WTC11 (cell line): Measurements from ENCODE around the gene TRNT1. TPM values are rescaled to one million over a fixed set of nuclear protein-coding genes. Genes with fewer than 3 reads are reported as not detected.

Experiments used
- ATAC-seq: fragments of 200-7000 bp; cut with Tn5 transposase; 2 replicates; pipeline ENCODE4 v1.10.0; 2021; ENCODE audit warnings: mild to moderate bottlenecking, moderate library complexity
- CTCF ChIA-PET: fragments of 300-600 bp; sonication (Branson Sonifier 250); formaldehyde crosslinking; loops from one replicate; lab custom pipeline; 2021; ENCODE audit warnings: antibody characterized with exemption; lab: Charles Lee
- POLR2A ChIA-PET: fragments of 350-600 bp; sonication (Branson Sonifier 250); formaldehyde crosslinking; loops from one replicate; lab custom pipeline; 2021; ENCODE audit warnings: antibody characterized with exemption; lab: Charles Lee
- DNase-seq: peaks from one replicate; pipeline ENCODE4 v3.0.0; 2021; ENCODE audit warnings: low spot score
- H3K27ac Mint-ChIP-seq: 2 replicates; pipeline ENCODE4 v1.8.0; 2021; ENCODE audit warnings: mixed read lengths
- H3K27me3 Mint-ChIP-seq: 2 replicates; pipeline ENCODE4 v1.8.0; 2021; ENCODE audit warnings: low read depth, mild to moderate bottlenecking, moderate library complexity, mixed read lengths
- H3K36me3 Mint-ChIP-seq: 2 replicates; pipeline ENCODE4 v1.8.0; 2021; ENCODE audit warnings: mixed read lengths
- H3K4me1 Mint-ChIP-seq: 2 replicates; pipeline ENCODE4 v1.8.0; 2022; ENCODE audit warnings: mixed read lengths
- H3K4me3 Mint-ChIP-seq: 2 replicates; pipeline ENCODE4 v1.8.0; 2021; ENCODE audit warnings: mild to moderate bottlenecking, moderate library complexity, mixed read lengths
- H3K9me3 Mint-ChIP-seq: 2 replicates; pipeline ENCODE4 v1.8.0; 2021; ENCODE audit warnings: mixed read lengths
- ARID4B ChIP-seq: sonication (generic); formaldehyde crosslinking; IDR thresholded peaks from 2 replicates; pipeline ENCODE4 v1.8.0; 2023; ENCODE audit warnings: missing genetic modification reagents, mild to moderate bottlenecking, borderline replicate concordance
- ATF1 ChIP-seq: sonication (generic); formaldehyde crosslinking; IDR thresholded peaks from 2 replicates; pipeline ENCODE4 v1.8.1; 2023; ENCODE audit warnings: mild to moderate bottlenecking, moderate library complexity, missing genetic modification reagents
- CBFB ChIP-seq: sonication (generic); formaldehyde crosslinking; IDR thresholded peaks from 2 replicates; pipeline ENCODE4 v1.8.1; 2022; ENCODE audit warnings: mild to moderate bottlenecking, low read depth, missing genetic modification reagents
- CREM ChIP-seq: sonication (generic); formaldehyde crosslinking; IDR thresholded peaks from 2 replicates; pipeline ENCODE4 v1.8.1; 2022; ENCODE audit warnings: mild to moderate bottlenecking, missing genetic modification reagents, moderate library complexity
- ELF4 ChIP-seq: sonication (generic); formaldehyde crosslinking; IDR thresholded peaks from 2 replicates; pipeline ENCODE4 v1.8.1; 2022; ENCODE audit warnings: low read depth, mild to moderate bottlenecking, moderate library complexity, missing genetic modification reagents
- GRHL2 ChIP-seq: fragments of 250-450 bp; sonication (Bioruptor Pico); IDR thresholded peaks from 2 replicates; pipeline ENCODE4 v1.8.0; 2022; ENCODE audit warnings: mild to moderate bottlenecking, moderate library complexity; ENCODE audit not compliant: insufficient replicate concordance, severe bottlenecking
- GTF2I ChIP-seq: fragments of 250-450 bp; sonication (Bioruptor Pico); conservative IDR thresholded peaks from 2 replicates; pipeline ENCODE4 v1.4.0; 2021; ENCODE audit warnings: mild to moderate bottlenecking
- JUN ChIP-seq: sonication (generic); formaldehyde crosslinking; IDR thresholded peaks from 2 replicates; pipeline ENCODE4 v1.8.0; 2023; ENCODE audit warnings: mild to moderate bottlenecking, missing genetic modification reagents
- KAT7 ChIP-seq: sonication (generic); formaldehyde crosslinking; IDR thresholded peaks from 2 replicates; pipeline ENCODE4 v1.8.1; 2023; ENCODE audit warnings: missing genetic modification reagents, mild to moderate bottlenecking, borderline replicate concordance
- MXD4 ChIP-seq: fragments of 250-450 bp; sonication (Bioruptor Pico); IDR thresholded peaks from 2 replicates; pipeline ENCODE4 v1.8.0; 2021; ENCODE audit warnings: mild to moderate bottlenecking, moderate library complexity, borderline replicate concordance
- NR1H2 ChIP-seq: sonication (generic); formaldehyde crosslinking; IDR thresholded peaks from 2 replicates; pipeline ENCODE4 v1.9.0; 2021; ENCODE audit warnings: mild to moderate bottlenecking, moderate library complexity, missing genetic modification reagents
- OVOL2 ChIP-seq: fragments of 250-450 bp; sonication (Bioruptor Pico); IDR thresholded peaks from 2 replicates; pipeline ENCODE4 v1.9.0; 2021; ENCODE audit warnings: mild to moderate bottlenecking, borderline replicate concordance
- PREB ChIP-seq: sonication (generic); formaldehyde crosslinking; IDR thresholded peaks from 2 replicates; pipeline ENCODE4 v1.8.1; 2022; ENCODE audit warnings: mild to moderate bottlenecking, missing genetic modification reagents, moderate library complexity, borderline replicate concordance
- SOX15 ChIP-seq: fragments of 250-450 bp; sonication (Bioruptor Pico); IDR thresholded peaks from 2 replicates; pipeline ENCODE4 v1.9.0; 2021; ENCODE audit warnings: mild to moderate bottlenecking
- TEAD1 ChIP-seq: sonication (generic); formaldehyde crosslinking; IDR thresholded peaks from 2 replicates; pipeline ENCODE4 v1.8.0; 2022; ENCODE audit warnings: mild to moderate bottlenecking, missing genetic modification reagents
- TP53 ChIP-seq: sonication (generic); formaldehyde crosslinking; IDR thresholded peaks from 2 replicates; pipeline ENCODE4 v1.8.1; 2023; ENCODE audit warnings: mild to moderate bottlenecking, missing genetic modification reagents
- ZNF121 ChIP-seq: sonication (generic); formaldehyde crosslinking; IDR thresholded peaks from 2 replicates; pipeline ENCODE4 v1.8.0; 2023; ENCODE audit warnings: missing genetic modification reagents
- ZNF281 ChIP-seq: sonication (generic); formaldehyde crosslinking; IDR thresholded peaks from 2 replicates; pipeline ENCODE4 v1.8.0; 2023; ENCODE audit warnings: mild to moderate bottlenecking, missing genetic modification reagents
- ZNF416 ChIP-seq: fragments of 250-450 bp; sonication (Bioruptor Pico); IDR thresholded peaks from 2 replicates; pipeline ENCODE4 v1.9.0; 2021; ENCODE audit warnings: mild to moderate bottlenecking, inconsistent platforms
- ZNF423 ChIP-seq: fragments of 250-450 bp; sonication (Bioruptor Pico); IDR thresholded peaks from 2 replicates; pipeline ENCODE4 v2.1.2; 2022; ENCODE audit warnings: mild to moderate bottlenecking, moderate library complexity
- ZNF512 ChIP-seq: sonication (generic); formaldehyde crosslinking; IDR thresholded peaks from 2 replicates; pipeline ENCODE4 v1.8.1; 2022; ENCODE audit warnings: missing genetic modification reagents, borderline replicate concordance
- ZNF532 ChIP-seq: fragments of 250-450 bp; sonication (Bioruptor Pico); IDR thresholded peaks from 2 replicates; pipeline ENCODE4 v1.9.0; 2021; ENCODE audit warnings: mild to moderate bottlenecking, borderline replicate concordance
- total RNA-seq: library from RNA; stranded (reverse); gene quantifications from 3 replicates; pipeline ENCODE4 v1.2.3, GENCODE V29; 2021

TRNT1 gene
- total RNA-seq, 1 experiment from 2014 or later: 18.8 TPM

- TF ChIP-seq ATF1 (CRISPR knock-in tag): no peak
- TF ChIP-seq TP53 (CRISPR knock-in tag): no peak
- no peak for TF ChIP-seq TEAD1
- TF ChIP-seq JUN (CRISPR knock-in tag): no peak
- no peak for TF ChIP-seq MXD4 (CRISPR knock-in tag)
- no peak for TF ChIP-seq GTF2I (CRISPR knock-in tag)
Measured at GRCh38 chr3:3087279-3087678, 39.5 kb upstream of the TRNT1 start (continued).

GRCh38 chr3:3087716-3088465, 38.8 kb upstream of the TRNT1 start:
- Mint-ChIP-seq H3K36me3 (peaks cover 47% of the 10 kb centered on the region), H3K9me3 (peaks cover 68% of the 10 kb centered on the region)
- no peak for TF ChIP-seq ZNF121 (CRISPR knock-in tag)
- no peak for TF ChIP-seq ZNF512
- TF ChIP-seq KAT7 (CRISPR knock-in tag): no peak
- TF ChIP-seq PREB (CRISPR knock-in tag): no peak
- TF ChIP-seq JUN (CRISPR knock-in tag): no peak
- no peak for TF ChIP-seq ARID4B (CRISPR knock-in tag)
- TF ChIP-seq ZNF416 (CRISPR knock-in tag): no peak
- TF ChIP-seq ZNF281 (CRISPR knock-in tag): no peak
- TF ChIP-seq ZNF423: no peak
- no peak for TF ChIP-seq ELF4 (CRISPR knock-in tag)
- TF ChIP-seq OVOL2 (CRISPR knock-in tag): no peak
- no peak for TF ChIP-seq ZNF532 (CRISPR knock-in tag)
- no peak for TF ChIP-seq NR1H2
- TF ChIP-seq SOX15 (CRISPR knock-in tag): no peak
- no peak for TF ChIP-seq ATF1 (CRISPR knock-in tag)
- no peak for TF ChIP-seq CBFB (CRISPR knock-in tag)
- no peak for TF ChIP-seq GRHL2 (CRISPR knock-in tag)
- no peak for TF ChIP-seq CREM

More at GRCh38 chr3:3087716-3088465, 38.8 kb upstream of the TRNT1 start:
- ATAC-seq (no peak), DNase-seq (no peak)
- Mint-ChIP-seq H3K4me3 (no peak overlapping the region), H3K4me1 (peaks cover 3% of the 10 kb centered on the region; the same call in 1 of the 2 replicates), H3K27me3 (peaks cover 5% of the 10 kb centered on the region), H3K27ac (no peak overlapping the region)
- CTCF ChIA-PET: no interaction called here
- POLR2A ChIA-PET: no interaction called here
